Gastrocnemius medialis (tissue), 4 donors: Measurements from ENCODE around the gene PIK3C2G. TPM values are rescaled to one million over a fixed set of nuclear protein-coding genes. Genes with fewer than 3 reads are reported as not detected.

Source experiments
- ATAC-seq, 2 donors: fragments of 150-250 bp; one replicate each; pipeline ENCODE4 v1.9.1; 2016
- DNase-seq, 2 donors: peaks; one replicate each; pipeline ENCODE4 v3.0.0-alpha.2; 2019
- H3K27ac ChIP-seq, 4 donors: fragments of 200-600 bp; sonication (generic); 1 replicate in 1 of 4; 2 replicates in 3 of 4; pipeline ENCODE4 v1.5.1; 2016 to 2018; ENCODE audit warnings: mild to moderate bottlenecking in 2 of 4, moderate library complexity in 1 of 4
- H3K27me3 ChIP-seq, 3 donors: fragments of 200-600 bp; sonication (generic) in 2 of 3; 1 replicate in 1 of 3; 2 replicates in 2 of 3; pipeline versions ENCODE4 v1.5.1 to v1.6.0; 2016 to 2019; ENCODE audit warnings: mild to moderate bottlenecking in 1 of 3, moderate library complexity in 1 of 3
- H3K36me3 ChIP-seq, 2 donors: fragments of 200-600 bp; sonication (generic) in 1 of 2; one replicate each; pipeline ENCODE4 v1.5.1; 2017 to 2018
- H3K4me1 ChIP-seq, 2 donors: fragments of 200-600 bp; sonication (generic) in 1 of 2; one replicate each; pipeline ENCODE4 v1.5.1; 2016 to 2017; ENCODE audit warnings: mild to moderate bottlenecking in 2 of 2
- H3K4me3 ChIP-seq, 4 donors: fragments of 200-600 bp; sonication (generic) in 3 of 4; 1 replicate in 1 of 4; 2 replicates in 3 of 4; pipeline ENCODE4 v1.5.1; 2016 to 2019; ENCODE audit warnings: mild to moderate bottlenecking in 2 of 4
- H3K9me3 ChIP-seq, 3 donors: fragments of 200-600 bp; sonication (generic) in 2 of 3; 1 replicate in 1 of 3; 2 replicates in 2 of 3; pipeline ENCODE4 v1.5.1; 2016 to 2019
- POLR2A ChIP-seq, 2 donors: fragments of 450-650 bp; IDR thresholded peaks; one replicate each; pipeline ENCODE4 v1.6.1; 2017; ENCODE audit warnings: antibody characterized with exemption in 2 of 2, mild to moderate bottlenecking in 2 of 2, moderate library complexity in 2 of 2
- in situ Hi-C, 4 donors: fragments of 200-750 bp; cut with MboI; loops; one replicate each; pipeline versions ENCODE4 v1.15.0 to v1.8.0; 2017; ENCODE audit warnings: low sequenced_read_pairs in 4 of 4
- intact Hi-C: fragments of 100-400 bp; cut with DNase I; formaldehyde crosslinking; loops from one replicate; pipeline ENCODE4 v1.15.1; 2023; ENCODE audit warnings: low total_unique reads
- total RNA-seq, 4 donors: library from RNA; depleted of rRNA; stranded (reverse); fragments of >200 nt; gene quantifications; one replicate each; pipeline versions ENCODE4 v1.1.0 to v1.2.3, GENCODE V29; 2016
- TF ChIP-seq, protein P1 (sequence below), 5 experiments: fragments of 450-650 bp in 3 of 5; fragments of 200-600 bp in 2 of 5; sonication (generic) in 2 of 5; IDR thresholded peaks in 4 of 5; conservative IDR thresholded peaks in 1 of 5; 1 replicate in 4 of 5; 2 replicates in 1 of 5; pipeline ENCODE4 v1.5.1; 2016 to 2019; ENCODE audit warnings: antibody characterized with exemption in 5 of 5, mild to moderate bottlenecking in 3 of 5, moderate library complexity in 3 of 5

The PIK3C2G gene
- total RNA-seq, 4 donors from 2014 or later, result 0.40 TPM; not detected in 3

DNA sequence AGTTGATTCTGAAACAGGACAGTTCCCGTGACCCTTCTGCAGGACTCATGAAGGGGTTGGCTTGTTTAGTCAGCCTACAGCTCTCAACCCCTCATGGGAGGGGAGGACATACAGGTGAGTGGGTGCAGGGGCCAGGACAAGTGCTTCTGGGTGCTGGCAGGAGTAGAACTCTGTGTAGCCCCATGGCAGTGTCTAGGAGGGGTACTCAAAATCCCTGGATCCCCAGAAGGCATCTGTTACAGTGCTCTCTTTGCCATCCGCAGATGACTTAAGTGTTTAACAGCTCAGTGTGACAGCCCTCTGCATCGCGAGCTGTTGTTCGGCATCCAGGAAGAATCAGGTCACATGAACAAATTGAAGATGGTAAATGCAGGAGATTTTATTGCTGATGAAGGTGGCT, 91.0 kb downstream of the PIK3C2G start:
- ATAC-seq, result no peak
- no peak overlapping the region for H3K4me3 ChIP-seq

DNA sequence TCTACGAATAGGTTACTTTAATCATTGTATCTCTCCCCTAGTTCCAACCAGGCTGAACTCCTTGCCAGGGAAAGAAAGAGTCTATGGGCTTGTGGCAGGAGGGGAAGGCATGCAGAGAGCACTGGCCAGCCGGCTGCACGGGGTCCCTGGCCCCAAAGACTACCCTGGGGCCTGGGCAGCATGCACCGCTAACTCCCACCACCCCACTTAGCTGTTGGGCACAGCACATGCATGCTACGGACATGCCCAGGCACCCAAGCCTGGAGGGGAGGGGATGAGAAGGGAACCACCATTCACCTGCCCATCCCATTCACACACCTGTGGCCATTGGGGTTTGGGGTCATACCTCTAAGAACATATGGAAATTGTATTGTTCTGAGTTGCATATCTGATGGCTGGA, 94.1 kb downstream of the PIK3C2G start:
- no peak for ATAC-seq
- no peaks in the 10 kb centered on the region for H3K36me3 ChIP-seq
- no peaks in the 10 kb centered on the region for H3K4me1 ChIP-seq
- DNase-seq, result no peak
- in situ Hi-C loops, result no loop called here
- H3K27ac ChIP-seq, result no peak overlapping the region
- intact Hi-C loops, result no loop called here
- H3K27me3 ChIP-seq, result no peaks in the 10 kb centered on the region
- H3K9me3 ChIP-seq, result no peaks in the 10 kb centered on the region
- H3K4me3 ChIP-seq, result no peak overlapping the region
- TF ChIP-seq POLR2A (IDR thresholded peaks at IDR 0.05), result no peak
- TF ChIP-seq, protein P1, sequence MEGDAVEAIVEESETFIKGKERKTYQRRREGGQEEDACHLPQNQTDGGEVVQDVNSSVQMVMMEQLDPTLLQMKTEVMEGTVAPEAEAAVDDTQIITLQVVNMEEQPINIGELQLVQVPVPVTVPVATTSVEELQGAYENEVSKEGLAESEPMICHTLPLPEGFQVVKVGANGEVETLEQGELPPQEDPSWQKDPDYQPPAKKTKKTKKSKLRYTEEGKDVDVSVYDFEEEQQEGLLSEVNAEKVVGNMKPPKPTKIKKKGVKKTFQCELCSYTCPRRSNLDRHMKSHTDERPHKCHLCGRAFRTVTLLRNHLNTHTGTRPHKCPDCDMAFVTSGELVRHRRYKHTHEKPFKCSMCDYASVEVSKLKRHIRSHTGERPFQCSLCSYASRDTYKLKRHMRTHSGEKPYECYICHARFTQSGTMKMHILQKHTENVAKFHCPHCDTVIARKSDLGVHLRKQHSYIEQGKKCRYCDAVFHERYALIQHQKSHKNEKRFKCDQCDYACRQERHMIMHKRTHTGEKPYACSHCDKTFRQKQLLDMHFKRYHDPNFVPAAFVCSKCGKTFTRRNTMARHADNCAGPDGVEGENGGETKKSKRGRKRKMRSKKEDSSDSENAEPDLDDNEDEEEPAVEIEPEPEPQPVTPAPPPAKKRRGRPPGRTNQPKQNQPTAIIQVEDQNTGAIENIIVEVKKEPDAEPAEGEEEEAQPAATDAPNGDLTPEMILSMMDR (IDR thresholded peaks at IDR 0.05 in 4 of 5, conservative IDR thresholded peaks at IDR 0.05 in 1 of 5), result no peak

More for the DNA sequence above, 91.0 kb downstream of the PIK3C2G start:
- Histone ChIP-seq H3K27ac (no peak overlapping the region), H3K4me1 (no peaks in the 10 kb centered on the region), H3K27me3 (no peaks in the 10 kb centered on the region), H3K36me3 (no peaks in the 10 kb centered on the region), H3K9me3 (no peaks in the 10 kb centered on the region)
- no peak for TF ChIP-seq POLR2A (IDR thresholded peaks at IDR 0.05)
- TF ChIP-seq, protein P1 (IDR thresholded peaks at IDR 0.05 in 4 of 5, conservative IDR thresholded peaks at IDR 0.05 in 1 of 5), result no peak
- no peak for DNase-seq
- intact Hi-C loops, result no loop called here
- in situ Hi-C loops, result no loop called here

DNA sequence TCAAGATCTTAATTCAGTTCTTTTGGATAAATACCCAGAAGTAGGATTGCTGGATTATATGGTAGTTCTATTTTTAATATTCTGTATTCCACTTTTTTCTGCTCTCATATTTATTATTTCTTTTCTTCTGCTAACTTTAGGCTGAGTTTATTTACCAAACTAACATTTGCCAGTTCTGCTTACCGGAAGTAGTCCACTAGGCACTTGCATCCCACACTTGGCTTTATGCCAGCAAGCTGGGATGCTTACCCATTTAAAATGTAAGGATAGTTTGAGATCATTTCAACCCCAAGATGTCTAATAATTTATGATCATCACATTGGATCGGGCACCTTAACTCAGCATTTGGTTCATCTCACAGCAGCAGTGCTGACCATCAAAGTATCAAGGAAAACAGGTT, 96.8 kb downstream of the PIK3C2G start:
- Histone ChIP-seq H3K27me3 (no peaks in the 10 kb centered on the region), H3K4me3 (no peak overlapping the region), H3K9me3 (no peaks in the 10 kb centered on the region), H3K27ac (no peak overlapping the region), H3K4me1 (no peaks in the 10 kb centered on the region), H3K36me3 (no peaks in the 10 kb centered on the region)
- in situ Hi-C loops (no loop called here), intact Hi-C loops (no loop called here)
- TF ChIP-seq, protein P1 (IDR thresholded peaks at IDR 0.05 in 4 of 5, conservative IDR thresholded peaks at IDR 0.05 in 1 of 5), result no peak
- TF ChIP-seq POLR2A (IDR thresholded peaks at IDR 0.05), result no peak
- no peak for ATAC-seq
- DNase-seq, result no peak

DNA sequence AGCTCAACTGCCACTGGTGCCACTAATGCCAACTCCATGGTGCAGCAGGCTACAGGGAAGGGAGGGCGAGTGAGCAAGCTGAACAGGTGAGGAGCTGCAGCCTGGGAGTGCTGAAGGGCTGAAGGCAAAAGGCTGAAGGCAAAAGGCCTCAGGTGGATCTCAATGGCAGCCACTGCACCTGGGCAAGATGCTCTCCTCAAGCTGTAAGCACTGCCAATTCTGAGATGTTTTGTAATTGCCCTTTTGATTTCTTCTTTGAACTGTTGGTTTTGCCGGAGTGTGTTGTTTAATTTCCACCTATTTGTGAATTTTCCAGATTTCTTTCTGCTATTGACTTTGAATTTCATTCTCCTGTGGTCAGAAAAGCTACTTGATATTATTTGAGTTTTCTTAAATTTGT, 97.6 kb downstream of the PIK3C2G start:
- ATAC-seq (no peak), DNase-seq (no peak)
- TF ChIP-seq POLR2A (IDR thresholded peaks at IDR 0.05), result no peak
- TF ChIP-seq, protein P1 (IDR thresholded peaks at IDR 0.05 in 4 of 5, conservative IDR thresholded peaks at IDR 0.05 in 1 of 5), result no peak
- intact Hi-C loops (no loop called here), in situ Hi-C loops (no loop called here)
- Histone ChIP-seq H3K27me3 (no peaks in the 10 kb centered on the region), H3K4me1 (no peaks in the 10 kb centered on the region), H3K36me3 (no peaks in the 10 kb centered on the region), H3K9me3 (no peaks in the 10 kb centered on the region), H3K27ac (no peak overlapping the region), H3K4me3 (no peak overlapping the region)

DNA sequence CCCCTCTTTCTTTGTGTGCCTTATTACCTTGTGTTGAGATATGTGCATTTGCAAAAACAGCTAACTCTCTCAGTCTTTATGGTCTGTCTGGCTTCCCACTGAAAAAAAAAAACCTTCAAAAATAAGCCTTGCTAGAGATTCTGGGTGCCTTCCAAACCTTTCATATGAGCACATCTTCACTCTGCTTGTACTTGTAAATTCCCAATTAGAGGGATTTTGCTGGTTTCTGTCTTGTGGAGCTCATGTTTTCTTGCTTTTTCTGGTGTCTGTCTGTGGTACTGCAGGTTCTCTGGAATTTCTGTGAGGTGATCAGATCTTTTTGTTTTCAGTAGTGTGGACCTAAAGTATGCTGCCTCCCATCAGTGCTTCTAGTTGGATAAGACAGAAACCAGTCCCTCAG, 100.1 kb downstream of the PIK3C2G start:
- TF ChIP-seq POLR2A (IDR thresholded peaks at IDR 0.05), result no peak
- TF ChIP-seq, protein P1 (IDR thresholded peaks at IDR 0.05 in 4 of 5, conservative IDR thresholded peaks at IDR 0.05 in 1 of 5), result no peak
- H3K4me1 ChIP-seq, result no peaks in the 10 kb centered on the region
- H3K27ac ChIP-seq, result no peak overlapping the region
- H3K4me3 ChIP-seq, result no peak overlapping the region
- intact Hi-C loops (no loop called here), in situ Hi-C loops (no loop called here)
- no peaks in the 10 kb centered on the region for H3K36me3 ChIP-seq
- no peak for ATAC-seq
- no peaks in the 10 kb centered on the region for H3K27me3 ChIP-seq
- no peak for DNase-seq
- no peaks in the 10 kb centered on the region for H3K9me3 ChIP-seq
